ENCODE results near the gene LRRC27. TPM values are rescaled to one million over a fixed set of nuclear protein-coding genes. Genes with fewer than 3 reads are reported as not detected.

Gene LRRC27
- total RNA-seq, 1 experiment from 2014 or later: 5.6 TPM

DNA sequence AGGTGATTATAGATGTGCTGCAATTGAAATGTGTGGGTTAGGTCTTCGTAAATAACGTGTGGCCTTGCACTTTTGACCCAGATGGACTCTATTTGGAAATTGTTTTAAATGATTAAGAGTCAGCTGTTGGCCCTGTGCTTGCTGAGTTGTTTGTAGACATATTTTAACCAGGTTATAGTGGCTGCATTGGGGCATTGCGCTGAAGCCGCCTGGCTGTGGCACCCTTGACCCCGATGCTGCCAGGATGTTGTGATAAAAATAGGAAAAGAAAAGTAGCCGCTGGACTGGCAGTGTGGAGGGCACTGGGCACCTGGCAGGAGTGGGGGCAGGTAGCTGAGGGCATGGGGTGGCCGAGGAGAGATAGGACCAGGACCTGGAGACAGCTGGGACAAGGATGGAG, 13.4 kb downstream of the LRRC27 start:
- intact Hi-C loops (cut with micrococcal nuclease): no loop called here
- CTCF ChIA-PET: no interaction called here
- no peaks in the 10 kb centered on the region for H3F3A ChIP-seq (ENCODE audit: low read length, unreplicated experiment)

DNA sequence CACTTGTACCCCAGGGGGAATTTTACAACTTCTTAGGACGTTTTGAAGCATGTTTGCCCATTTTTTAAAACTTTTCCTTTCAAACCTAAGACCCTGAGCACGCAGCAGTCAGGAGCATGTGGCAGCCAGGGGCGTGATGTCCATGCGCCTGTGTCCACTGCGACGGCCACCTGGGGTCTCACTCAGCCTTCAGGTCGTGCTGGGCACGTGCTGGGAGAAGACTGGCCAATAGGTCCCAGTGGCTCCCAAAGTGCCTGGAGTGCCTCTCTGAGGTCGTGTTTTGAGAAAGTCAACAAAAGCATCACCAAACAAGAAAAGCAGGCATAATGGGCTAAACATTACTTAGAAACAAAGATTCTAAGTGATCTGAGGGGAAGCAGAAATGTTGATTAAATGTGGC, 14.8 kb downstream of the LRRC27 start:
- H3K4me1 ChIP-seq (ENCODE audit: insufficient read depth, low read length): no peaks in the 10 kb centered on the region
- H3K9ac ChIP-seq (ENCODE audit: low read length): no peak overlapping the region
- ChIA-PET POLR2A (ENCODE audit: unreplicated experiment) (no interaction called here), CTCF (no interaction called here)
- no peaks in the 10 kb centered on the region for H3K79me2 ChIP-seq (ENCODE audit: low read length)
- no TSS peak for BruUV-seq (replicated peaks)
- H4K20me1 ChIP-seq (ENCODE audit: low read length): no peaks in the 10 kb centered on the region
- DNase-seq: no peak
- H3K36me3 ChIP-seq (ENCODE audit: low read depth, low read length): no peaks in the 10 kb centered on the region
- H3K27me3 ChIP-seq (ENCODE audit: low read length): no peaks in the 10 kb centered on the region
- H3K4me2 ChIP-seq (ENCODE audit: low read length): no peak overlapping the region
- TF ChIP-seq EZH2 (IDR thresholded peaks at IDR 0.05; ENCODE audit: low read length, unreplicated experiment) (no peak), EZH2phosphoT487 (IDR thresholded peaks at IDR 0.05; ENCODE audit: borderline replicate concordance, low read length) (no peak)
- TF ChIP-seq, protein P1, sequence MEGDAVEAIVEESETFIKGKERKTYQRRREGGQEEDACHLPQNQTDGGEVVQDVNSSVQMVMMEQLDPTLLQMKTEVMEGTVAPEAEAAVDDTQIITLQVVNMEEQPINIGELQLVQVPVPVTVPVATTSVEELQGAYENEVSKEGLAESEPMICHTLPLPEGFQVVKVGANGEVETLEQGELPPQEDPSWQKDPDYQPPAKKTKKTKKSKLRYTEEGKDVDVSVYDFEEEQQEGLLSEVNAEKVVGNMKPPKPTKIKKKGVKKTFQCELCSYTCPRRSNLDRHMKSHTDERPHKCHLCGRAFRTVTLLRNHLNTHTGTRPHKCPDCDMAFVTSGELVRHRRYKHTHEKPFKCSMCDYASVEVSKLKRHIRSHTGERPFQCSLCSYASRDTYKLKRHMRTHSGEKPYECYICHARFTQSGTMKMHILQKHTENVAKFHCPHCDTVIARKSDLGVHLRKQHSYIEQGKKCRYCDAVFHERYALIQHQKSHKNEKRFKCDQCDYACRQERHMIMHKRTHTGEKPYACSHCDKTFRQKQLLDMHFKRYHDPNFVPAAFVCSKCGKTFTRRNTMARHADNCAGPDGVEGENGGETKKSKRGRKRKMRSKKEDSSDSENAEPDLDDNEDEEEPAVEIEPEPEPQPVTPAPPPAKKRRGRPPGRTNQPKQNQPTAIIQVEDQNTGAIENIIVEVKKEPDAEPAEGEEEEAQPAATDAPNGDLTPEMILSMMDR (conservative IDR thresholded peaks at IDR 0.05; ENCODE audit: low read depth, low read length): no peak
- ATAC-seq: no peak
- H3K4me3 ChIP-seq (ENCODE audit: low read length): no peak overlapping the region
- no peaks in the 10 kb centered on the region for H3K9me2 ChIP-seq (replicated peaks; ENCODE audit: low read length)
- no peak overlapping the region for H3K27ac ChIP-seq (ENCODE audit: low read length)
- no peak overlapping the region for H2AFZ ChIP-seq (ENCODE audit: low read length)
- no peaks in the 10 kb centered on the region for H3F3A ChIP-seq (ENCODE audit: low read length, unreplicated experiment)
- intact Hi-C loops (cut with micrococcal nuclease): no loop called here
- no peaks in the 10 kb centered on the region for H3K9me3 ChIP-seq (ENCODE audit: low read length)

More for the DNA sequence above, 13.4 kb downstream of the LRRC27 start:
- H3K27ac ChIP-seq (ENCODE audit: low read length): no peak overlapping the region
- no peaks in the 10 kb centered on the region for H3K79me2 ChIP-seq (ENCODE audit: low read length)
- H3K9me3 ChIP-seq (ENCODE audit: low read length): no peaks in the 10 kb centered on the region
- no peak overlapping the region for H2AFZ ChIP-seq (ENCODE audit: low read length)
- TF ChIP-seq EZH2 (IDR thresholded peaks at IDR 0.05; ENCODE audit: low read length, unreplicated experiment) (no peak), EZH2phosphoT487 (IDR thresholded peaks at IDR 0.05; ENCODE audit: borderline replicate concordance, low read length) (no peak)
- TF ChIP-seq, protein P1 (conservative IDR thresholded peaks at IDR 0.05; ENCODE audit: low read depth, low read length): no peak
- no peaks in the 10 kb centered on the region for H3K4me1 ChIP-seq (ENCODE audit: insufficient read depth, low read length)
- POLR2A ChIA-PET (ENCODE audit: unreplicated experiment): no interaction called here
- no peak overlapping the region for H3K9ac ChIP-seq (ENCODE audit: low read length)
- H3K27me3 ChIP-seq (ENCODE audit: low read length): no peaks in the 10 kb centered on the region
- H3K9me2 ChIP-seq (replicated peaks; ENCODE audit: low read length): no peaks in the 10 kb centered on the region
- no TSS peak for BruUV-seq (replicated peaks)
- no peak for DNase-seq
- no peak overlapping the region for H3K4me2 ChIP-seq (ENCODE audit: low read length)
- H3K4me3 ChIP-seq (ENCODE audit: low read length): no peak overlapping the region
- no peaks in the 10 kb centered on the region for H4K20me1 ChIP-seq (ENCODE audit: low read length)
- no peaks in the 10 kb centered on the region for H3K36me3 ChIP-seq (ENCODE audit: low read depth, low read length)
- ATAC-seq: no peak

DNA sequence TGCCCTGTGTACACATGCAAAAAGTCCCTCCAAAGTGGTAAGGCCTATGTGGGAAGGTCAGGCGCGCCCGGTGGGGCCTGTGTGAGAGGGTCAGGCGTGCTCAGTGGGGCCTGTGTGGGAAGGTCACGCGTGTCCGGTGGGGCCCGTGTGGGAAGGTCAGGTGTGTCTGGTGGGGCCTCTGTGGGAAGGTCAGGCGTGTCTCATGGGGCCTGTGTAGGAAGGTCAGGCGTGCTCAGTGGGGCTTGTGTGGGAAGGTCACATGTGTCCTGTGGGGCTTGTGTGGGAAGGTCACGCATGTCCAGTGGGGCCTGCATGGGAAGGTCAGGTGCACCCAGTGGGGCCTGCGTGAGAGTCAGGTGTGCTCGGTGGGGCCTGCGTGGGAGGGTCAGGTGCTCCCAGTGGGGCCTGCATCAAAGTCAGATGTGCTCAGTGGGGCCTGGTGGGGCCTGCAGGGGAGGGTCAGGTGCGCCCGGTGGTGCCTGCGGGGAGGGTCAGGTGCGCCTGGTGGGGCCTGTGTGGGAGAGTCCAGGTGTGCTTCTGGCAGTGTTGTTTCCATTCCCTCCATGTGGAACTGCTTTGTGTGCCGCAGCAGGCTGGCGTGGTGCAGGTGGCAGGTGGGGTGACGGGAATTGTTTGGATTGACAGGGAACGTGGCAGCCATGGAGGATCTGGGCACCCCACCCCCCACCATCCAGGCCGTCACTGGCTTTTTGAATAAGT, 15.4 kb downstream of the LRRC27 start:
- no peaks in the 10 kb centered on the region for H3K36me3 ChIP-seq (ENCODE audit: low read depth, low read length)
- H3K4me2 ChIP-seq (ENCODE audit: low read length): no peak overlapping the region
- H3K4me1 ChIP-seq (ENCODE audit: insufficient read depth, low read length): no peaks in the 10 kb centered on the region
- DNase-seq (no peak), ATAC-seq (no peak)
- no peaks in the 10 kb centered on the region for H3K27me3 ChIP-seq (ENCODE audit: low read length)
- POLR2A ChIA-PET (ENCODE audit: unreplicated experiment): no interaction called here
- H3K9ac ChIP-seq (ENCODE audit: low read length): no peak overlapping the region
- no peak overlapping the region for H3K27ac ChIP-seq (ENCODE audit: low read length)
- BruUV-seq (replicated peaks): no TSS peak
- H3K9me3 ChIP-seq (ENCODE audit: low read length): no peaks in the 10 kb centered on the region
- H2AFZ ChIP-seq (ENCODE audit: low read length): no peak overlapping the region
- no peaks in the 10 kb centered on the region for H4K20me1 ChIP-seq (ENCODE audit: low read length)
- intact Hi-C loops (cut with micrococcal nuclease): no loop called here
- CTCF ChIA-PET: no interaction called here
- no peaks in the 10 kb centered on the region for H3K79me2 ChIP-seq (ENCODE audit: low read length)
- no peak for TF ChIP-seq EZH2phosphoT487 (IDR thresholded peaks at IDR 0.05; ENCODE audit: borderline replicate concordance, low read length)
- no peak for TF ChIP-seq EZH2 (IDR thresholded peaks at IDR 0.05; ENCODE audit: low read length, unreplicated experiment)
- TF ChIP-seq, protein P1 (conservative IDR thresholded peaks at IDR 0.05; ENCODE audit: low read depth, low read length): no peak
- no peaks in the 10 kb centered on the region for H3F3A ChIP-seq (ENCODE audit: low read length, unreplicated experiment)
- H3K4me3 ChIP-seq (ENCODE audit: low read length): no peak overlapping the region
- H3K9me2 ChIP-seq (replicated peaks; ENCODE audit: low read length): no peaks in the 10 kb centered on the region
